Keratinocyte (primary cell): ENCODE results near the gene CLEC12A.

Source experiments
- CTCF ChIP-seq, 3 experiments: IDR thresholded peaks in 1 of 3; conservative IDR thresholded peaks in 1 of 3; optimal IDR thresholded peaks in 1 of 3; 2 replicates in 2 of 3; 3 replicates in 1 of 3; pipeline versions ENCODE3 to v1.5.1; 2011; ENCODE audit warnings: low read length in 3 of 3, mild to moderate bottlenecking in 3 of 3, moderate library complexity in 2 of 3, control low read depth in 1 of 3, inconsistent platforms in 1 of 3; ENCODE audit not compliant: insufficient read depth in 2 of 3; ENCODE audit errors: extremely low read depth in 1 of 3
- EZH2 ChIP-seq: IDR thresholded peaks from one replicate; pipeline ENCODE4 v1.6.1; 2012; ENCODE audit warnings: inconsistent platforms, mild to moderate bottlenecking, low read length, moderate library complexity

- TF ChIP-seq EZH2 (no peak), CTCF (optimal IDR thresholded peaks at IDR 0.05 in 1 of 3, IDR thresholded peaks at IDR 0.05 in 1 of 3, conservative IDR thresholded peaks at IDR 0.05 in 1 of 3; ENCODE audit: extremely low read depth in 1 of 3, insufficient read depth in 2 of 3, low read length in 3 of 3) (no peak)
Measured at GRCh38 chr12:10021342-10021741, 50.1 kb downstream of the CLEC12A start.
